Measurements from ENCODE around the gene TNS4.
A peak's percentile ranks its signal among the peaks of the same experiment; 100 is the strongest.

Gene TNS4

GRCh38 chr17:40471846-40472732 lies 29.3 kb downstream of the TNS4 start:
- DNase-seq, result no peak

GRCh38 chr17:40470932-40471828 lies 30.2 kb downstream of the TNS4 start:
- no peak for DNase-seq

- DNase-seq, result no peak
These were observed 31.4 kb downstream of the TNS4 start for GRCh38 chr17:40469805-40470675.

GRCh38 chr17:40468560-40468959 lies 32.9 kb downstream of the TNS4 start:
- DNase-seq, result no peak

GRCh38 chr17:40467281-40467867 lies 34.0 kb downstream of the TNS4 start:
- no peak for DNase-seq

- no peak for DNase-seq
These were observed 35.0 kb downstream of the TNS4 start for GRCh38 chr17:40466298-40466971.

GRCh38 chr17:40464392-40464855 lies 37.0 kb downstream of the TNS4 start:
- no peak for DNase-seq

- no peak for DNase-seq
These were observed 38.3 kb downstream of the TNS4 start for GRCh38 chr17:40463122-40463550.

GRCh38 chr17:40462343-40463121 lies 38.9 kb downstream of the TNS4 start:
- DNase-seq, result no peak

- no peak for DNase-seq
These were observed 39.6 kb downstream of the TNS4 start for GRCh38 chr17:40461732-40462342.

GRCh38 chr17:40460968-40461731 lies 40.3 kb downstream of the TNS4 start:
- no peak for DNase-seq

GRCh38 chr17:40460604-40460967 lies 40.8 kb downstream of the TNS4 start:
- DNase-seq, result no peak

- no peak for DNase-seq
These were observed 41.5 kb downstream of the TNS4 start for GRCh38 chr17:40459636-40460603.

- no peak for DNase-seq
These were observed 42.5 kb downstream of the TNS4 start for GRCh38 chr17:40458851-40459482.

- DNase-seq, result peak; percentile 20 to 58
These were observed 43.2 kb downstream of the TNS4 start for GRCh38 chr17:40457964-40458791.

- DNase-seq, result no peak
These were observed 44.1 kb downstream of the TNS4 start for GRCh38 chr17:40457369-40457768.
